ENCODE data around the gene NARS2. TPM values are rescaled to one million over a fixed set of nuclear protein-coding genes. Genes with fewer than 3 reads are reported as not detected.

The NARS2 gene
- total RNA-seq, 1 donor from 2014 or later: 11.6 TPM

GRCh38 chr11:78415338-78415737, 159.3 kb downstream of the NARS2 start:
- Mint-ChIP-seq H3K27me3 (ENCODE audit: unreplicated experiment) (no peaks in the 10 kb centered on the region), H3K4me3 (ENCODE audit: unreplicated experiment) (no peak overlapping the region), H3K9me3 (ENCODE audit: unreplicated experiment) (no peaks in the 10 kb centered on the region), H3K27ac (ENCODE audit: unreplicated experiment) (peak overlapping the region; percentile 0), H3K36me3 (ENCODE audit: unreplicated experiment) (no peaks in the 10 kb centered on the region), H3K4me1 (ENCODE audit: unreplicated experiment) (peaks cover 31% of the 10 kb centered on the region)
- TF ChIP-seq CTCF (IDR thresholded peaks at IDR 0.05): no peak
- no peak for DNase-seq (ENCODE audit: extremely low spot score, unreplicated experiment)

- no peak for DNase-seq (ENCODE audit: extremely low spot score, unreplicated experiment)
- peaks cover 5% of the 10 kb centered on the region for H3K36me3 Mint-ChIP-seq (ENCODE audit: unreplicated experiment)
- H3K4me1 Mint-ChIP-seq (ENCODE audit: unreplicated experiment): peaks cover 23% of the 10 kb centered on the region
- no peak overlapping the region for H3K4me3 Mint-ChIP-seq (ENCODE audit: unreplicated experiment)
- H3K27me3 Mint-ChIP-seq (ENCODE audit: unreplicated experiment): no peaks in the 10 kb centered on the region
- H3K27ac Mint-ChIP-seq (ENCODE audit: unreplicated experiment): no peak overlapping the region
- peak; percentile 70 for TF ChIP-seq CTCF (IDR thresholded peaks at IDR 0.05)
- peaks cover 4% of the 10 kb centered on the region for H3K9me3 Mint-ChIP-seq (ENCODE audit: unreplicated experiment)
Measured at GRCh38 chr11:78414321-78415051, 160.2 kb downstream of the NARS2 start.

GRCh38 chr11:78408619-78409018, 166.0 kb downstream of the NARS2 start:
- H3K9me3 Mint-ChIP-seq (ENCODE audit: unreplicated experiment): peaks cover 14% of the 10 kb centered on the region

GRCh38 chr11:78406568-78407196, 168.0 kb downstream of the NARS2 start:
- Mint-ChIP-seq H3K4me3 (ENCODE audit: unreplicated experiment) (no peak overlapping the region), H3K9me3 (ENCODE audit: unreplicated experiment) (peaks cover 14% of the 10 kb centered on the region), H3K4me1 (ENCODE audit: unreplicated experiment) (peaks cover 12% of the 10 kb centered on the region), H3K36me3 (ENCODE audit: unreplicated experiment) (peaks cover 20% of the 10 kb centered on the region), H3K27ac (ENCODE audit: unreplicated experiment) (no peak overlapping the region), H3K27me3 (ENCODE audit: unreplicated experiment) (no peaks in the 10 kb centered on the region)
- TF ChIP-seq CTCF (IDR thresholded peaks at IDR 0.05): no peak
- no peak for DNase-seq (ENCODE audit: extremely low spot score, unreplicated experiment)

More at GRCh38 chr11:78408619-78409018, 166.0 kb downstream of the NARS2 start:
- H3K27me3 Mint-ChIP-seq (ENCODE audit: unreplicated experiment): no peaks in the 10 kb centered on the region
- H3K36me3 Mint-ChIP-seq (ENCODE audit: unreplicated experiment): peaks cover 20% of the 10 kb centered on the region
- no peak overlapping the region for H3K4me3 Mint-ChIP-seq (ENCODE audit: unreplicated experiment)
- no peak overlapping the region for H3K27ac Mint-ChIP-seq (ENCODE audit: unreplicated experiment)
- DNase-seq (ENCODE audit: extremely low spot score, unreplicated experiment): no peak
- H3K4me1 Mint-ChIP-seq (ENCODE audit: unreplicated experiment): peaks cover 10% of the 10 kb centered on the region
- TF ChIP-seq CTCF (IDR thresholded peaks at IDR 0.05): no peak

- Mint-ChIP-seq H3K4me3 (ENCODE audit: unreplicated experiment) (no peak overlapping the region), H3K9me3 (ENCODE audit: unreplicated experiment) (peaks cover 14% of the 10 kb centered on the region), H3K4me1 (ENCODE audit: unreplicated experiment) (peaks cover 12% of the 10 kb centered on the region), H3K27me3 (ENCODE audit: unreplicated experiment) (no peaks in the 10 kb centered on the region), H3K27ac (ENCODE audit: unreplicated experiment) (no peak overlapping the region), H3K36me3 (ENCODE audit: unreplicated experiment) (peaks cover 20% of the 10 kb centered on the region)
- no peak for DNase-seq (ENCODE audit: extremely low spot score, unreplicated experiment)
- no peak for TF ChIP-seq CTCF (IDR thresholded peaks at IDR 0.05)
Measured at GRCh38 chr11:78405805-78406204, 168.9 kb downstream of the NARS2 start.

Measured in osteocyte (in vitro differentiated cells).